Glutamatergic neuron (in vitro differentiated cells): ENCODE results near the gene FBXL13. TPM values are rescaled to one million over a fixed set of nuclear protein-coding genes. Genes with fewer than 3 reads are reported as not detected.
"Not testable (repeated sequence)": the region's sequence is repeated elsewhere in the genome, so short reads cannot be mapped to it uniquely, and the experiment has no call there.

Experiments used
- DNase-seq: peaks from one replicate; pipeline ENCODE4 v3.0.0; 2022
- H3K27ac Mint-ChIP-seq: one replicate; pipeline ENCODE4 v1.8.0; 2020; ENCODE audit warnings: mild to moderate bottlenecking, mixed read lengths, inconsistent platforms; ENCODE audit not compliant: unreplicated experiment
- H3K27me3 Mint-ChIP-seq: one replicate; pipeline ENCODE4 v1.8.0; 2020; ENCODE audit warnings: mild to moderate bottlenecking, moderate library complexity, mixed read lengths, inconsistent platforms; ENCODE audit not compliant: unreplicated experiment
- H3K36me3 Mint-ChIP-seq: one replicate; pipeline ENCODE4 v1.8.0; 2020; ENCODE audit warnings: mild to moderate bottlenecking, mixed read lengths, inconsistent platforms; ENCODE audit not compliant: unreplicated experiment
- H3K4me1 Mint-ChIP-seq: one replicate; pipeline ENCODE4 v1.8.0; 2020; ENCODE audit warnings: mild to moderate bottlenecking, low read depth, mixed read lengths, inconsistent platforms; ENCODE audit not compliant: unreplicated experiment
- H3K4me3 Mint-ChIP-seq: one replicate; pipeline ENCODE4 v1.8.0; 2020; ENCODE audit warnings: mild to moderate bottlenecking, mixed read lengths, inconsistent platforms; ENCODE audit not compliant: unreplicated experiment
- H3K9me3 Mint-ChIP-seq: one replicate; pipeline ENCODE4 v1.8.0; 2020; ENCODE audit warnings: mild to moderate bottlenecking, moderate library complexity, mixed read lengths, inconsistent platforms; ENCODE audit not compliant: unreplicated experiment
- CTCF ChIP-seq: fragments of 200-600 bp; sonication (generic); IDR thresholded peaks from one replicate; pipeline ENCODE4 v1.5.0; 2021; ENCODE audit not compliant: partially characterized antibody, unreplicated experiment
- total RNA-seq: library from RNA; stranded (reverse); fragmentation: NEBNext Ultra II Directional; extraction: Animal tissue kit (Norgen Biotek cat#: 25700); gene quantifications from one replicate; pipeline ENCODE4 v1.2.1, GENCODE V29; 2021; ENCODE audit not compliant: unreplicated experiment

FBXL13 gene
- total RNA-seq, 1 donor from 2014 or later: 1.1 TPM

DNA sequence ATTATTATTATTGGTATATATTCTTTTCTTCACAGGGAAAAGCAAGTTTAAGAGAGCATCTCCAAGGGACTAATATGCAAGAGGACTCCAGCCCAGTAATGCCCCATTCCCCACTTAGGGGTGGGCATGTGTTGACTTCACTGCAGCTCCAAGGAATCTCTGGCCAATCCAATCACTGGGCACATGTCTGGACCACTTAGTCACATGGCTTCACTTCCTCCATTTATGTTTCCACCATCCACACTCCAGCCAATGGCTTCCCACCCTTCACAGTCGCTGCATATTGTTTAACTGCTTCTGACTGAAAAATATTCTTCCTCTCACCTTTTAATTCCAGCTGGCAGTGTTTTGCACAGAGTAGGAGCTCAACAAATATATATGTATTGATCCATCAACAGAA, 43.6 kb downstream of the FBXL13 start:
- Mint-ChIP-seq H3K27me3 (no peaks in the 10 kb centered on the region), H3K9me3 (no peaks in the 10 kb centered on the region), H3K27ac (no peak overlapping the region), H3K36me3 (no peaks in the 10 kb centered on the region), H3K4me3 (no peak overlapping the region), H3K4me1 (no peaks in the 10 kb centered on the region)
- TF ChIP-seq CTCF: no peak
- DNase-seq: no peak

DNA sequence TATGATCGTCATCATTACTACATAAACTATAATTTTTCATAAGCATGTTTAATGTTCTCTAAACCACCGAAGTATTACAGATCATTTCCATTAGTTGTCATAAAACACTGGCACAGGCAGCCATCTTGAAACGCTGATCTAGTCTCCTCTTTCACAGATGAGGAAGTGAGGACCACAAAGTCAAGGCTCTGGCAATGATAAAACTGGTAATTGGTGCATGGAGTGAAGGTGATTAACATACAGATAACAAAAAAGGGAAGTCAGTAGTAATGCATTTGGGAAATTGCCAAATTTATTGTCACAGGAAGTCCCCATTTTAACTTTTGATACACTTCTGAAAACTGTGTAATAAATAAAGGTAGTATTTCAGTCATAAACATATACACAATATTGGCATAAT, 49.3 kb downstream of the FBXL13 start:
- no peak for TF ChIP-seq CTCF
- Mint-ChIP-seq H3K36me3 (no peaks in the 10 kb centered on the region), H3K4me1 (no peaks in the 10 kb centered on the region), H3K27ac (no peak overlapping the region), H3K9me3 (peaks cover 4% of the 10 kb centered on the region), H3K27me3 (no peaks in the 10 kb centered on the region), H3K4me3 (no peak overlapping the region)
- DNase-seq: no peak

GRCh38 chr7:103023578-103023977, 51.0 kb downstream of the FBXL13 start:
- H3K36me3 Mint-ChIP-seq, H3K9me3 Mint-ChIP-seq, H3K4me3 Mint-ChIP-seq, DNase-seq, H3K27ac Mint-ChIP-seq, H3K27me3 Mint-ChIP-seq, H3K4me1 Mint-ChIP-seq: not testable (repeated sequence)

DNA sequence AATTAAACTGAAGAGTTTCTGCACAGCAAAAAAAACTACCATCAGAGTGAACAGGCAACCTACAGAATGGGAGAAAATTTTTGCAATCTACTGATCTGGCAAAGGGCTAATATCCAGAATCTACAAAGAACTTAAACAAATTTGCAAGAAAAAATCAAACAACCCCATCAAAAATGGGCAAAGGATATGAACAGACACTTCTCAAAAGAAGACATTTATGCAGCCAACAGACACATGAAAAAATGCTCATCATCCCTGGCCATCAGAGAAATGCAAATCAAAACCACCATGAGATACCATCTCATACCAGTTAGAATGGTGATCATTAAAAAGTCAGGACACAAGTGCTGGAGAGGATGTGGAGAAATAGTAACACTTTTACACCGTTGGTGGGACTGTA, 53.1 kb downstream of the FBXL13 start:
- not testable (repeated sequence) for H3K4me1 Mint-ChIP-seq, DNase-seq, H3K27me3 Mint-ChIP-seq, H3K27ac Mint-ChIP-seq, H3K36me3 Mint-ChIP-seq, H3K4me3 Mint-ChIP-seq, H3K9me3 Mint-ChIP-seq

DNA sequence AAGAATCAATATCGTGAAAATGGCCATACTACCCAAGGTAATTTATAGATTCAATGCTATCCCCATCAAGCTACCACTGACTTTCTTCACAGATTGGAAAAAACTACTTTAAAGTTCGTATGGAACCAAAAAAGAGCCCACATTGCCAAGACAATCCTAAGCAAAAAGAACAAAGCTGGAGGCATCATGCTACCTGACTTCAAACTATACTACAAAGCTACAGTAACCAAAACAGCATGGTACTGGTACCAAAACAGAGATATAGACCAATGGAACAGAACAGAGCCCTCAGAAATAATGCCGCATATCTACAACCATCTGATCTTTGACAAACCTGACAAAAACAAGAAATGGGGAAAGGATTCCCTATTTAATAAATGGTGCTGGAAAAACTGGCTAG, 53.7 kb downstream of the FBXL13 start:
- not testable (repeated sequence) for H3K27me3 Mint-ChIP-seq, H3K4me3 Mint-ChIP-seq, H3K4me1 Mint-ChIP-seq, DNase-seq, H3K36me3 Mint-ChIP-seq, H3K9me3 Mint-ChIP-seq, H3K27ac Mint-ChIP-seq

- not testable (repeated sequence) for H3K9me3 Mint-ChIP-seq, H3K27me3 Mint-ChIP-seq, DNase-seq, H3K36me3 Mint-ChIP-seq, H3K4me3 Mint-ChIP-seq, H3K27ac Mint-ChIP-seq, H3K4me1 Mint-ChIP-seq
These were observed 56.3 kb downstream of the FBXL13 start for GRCh38 chr7:103018295-103018694.

DNA sequence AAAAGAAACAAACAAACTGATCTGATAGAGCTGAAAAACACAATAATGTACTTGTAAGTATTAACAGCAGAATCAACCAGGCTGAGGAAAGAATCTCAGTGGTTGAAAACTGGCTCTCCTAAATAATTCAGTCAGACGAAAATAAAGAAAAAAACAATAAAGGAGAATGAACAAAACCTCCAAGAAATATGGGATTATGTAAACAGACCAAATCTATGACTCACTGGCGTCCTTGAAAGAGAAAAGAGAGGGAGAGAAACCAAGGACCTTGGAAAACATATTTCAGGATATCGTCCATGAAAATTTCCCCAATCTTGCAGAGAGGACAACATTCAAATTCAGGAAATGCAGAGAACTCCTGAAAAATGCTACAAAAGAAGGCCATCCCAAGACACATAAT, 62.9 kb downstream of the FBXL13 start:
- Mint-ChIP-seq H3K4me3 (no peak overlapping the region), H3K36me3 (no peaks in the 10 kb centered on the region), H3K9me3 (no peaks in the 10 kb centered on the region), H3K27ac (no peak overlapping the region), H3K4me1 (no peaks in the 10 kb centered on the region), H3K27me3 (no peaks in the 10 kb centered on the region)
- DNase-seq: no peak
- TF ChIP-seq CTCF: no peak
